GM18868 (cell line): ENCODE measurements around the gene NCCRP1.

Source experiments
- ATAC-seq: cut with Tn5 transposase; IDR thresholded peaks from one replicate; pipeline ENCODE4 v1.9.1; 2021; ENCODE audit warnings: mild to moderate bottlenecking, moderate library complexity; ENCODE audit not compliant: unreplicated experiment

NCCRP1 gene

DNA sequence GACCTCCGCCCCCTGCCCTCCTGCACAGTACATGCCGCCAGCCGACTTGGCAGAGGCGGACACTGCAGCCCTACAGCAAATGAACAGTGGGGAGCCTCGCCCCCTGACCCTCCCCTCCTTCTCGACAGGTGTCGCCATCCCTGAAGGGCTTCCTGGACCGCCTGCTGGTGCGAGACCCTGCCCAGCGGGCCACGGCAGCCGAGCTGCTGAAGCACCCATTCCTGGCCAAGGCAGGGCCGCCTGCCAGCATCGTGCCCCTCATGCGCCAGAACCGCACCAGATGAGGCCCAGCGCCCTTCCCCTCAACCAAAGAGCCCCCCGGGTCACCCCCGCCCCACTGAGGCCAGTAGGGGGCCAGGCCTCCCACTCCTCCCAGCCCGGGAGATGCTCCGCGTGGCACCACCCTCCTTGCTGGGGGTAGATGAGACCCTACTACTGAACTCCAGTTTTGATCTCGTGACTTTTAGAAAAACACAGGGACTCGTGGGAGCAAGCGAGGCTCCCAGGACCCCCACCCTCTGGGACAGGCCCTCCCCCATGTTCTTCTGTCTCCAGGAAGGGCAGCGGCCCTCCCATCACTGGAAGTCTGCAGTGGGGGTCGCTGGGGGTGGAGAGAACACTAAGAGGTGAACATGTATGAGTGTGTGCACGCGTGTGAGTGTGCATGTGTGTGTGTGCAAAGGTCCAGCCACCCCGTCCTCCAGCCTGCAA is 18.3 kb upstream of the NCCRP1 start:
- no peak for ATAC-seq

GRCh38 chr19:39179754-39180153 is 17.0 kb upstream of the NCCRP1 start:
- no peak for ATAC-seq

- no peak for ATAC-seq
Observed at GRCh38 chr19:39180749-39181148, 16.0 kb upstream of the NCCRP1 start.

- no peak for ATAC-seq
Observed at GRCh38 chr19:39181500-39182173, 15.1 kb upstream of the NCCRP1 start.

DNA sequence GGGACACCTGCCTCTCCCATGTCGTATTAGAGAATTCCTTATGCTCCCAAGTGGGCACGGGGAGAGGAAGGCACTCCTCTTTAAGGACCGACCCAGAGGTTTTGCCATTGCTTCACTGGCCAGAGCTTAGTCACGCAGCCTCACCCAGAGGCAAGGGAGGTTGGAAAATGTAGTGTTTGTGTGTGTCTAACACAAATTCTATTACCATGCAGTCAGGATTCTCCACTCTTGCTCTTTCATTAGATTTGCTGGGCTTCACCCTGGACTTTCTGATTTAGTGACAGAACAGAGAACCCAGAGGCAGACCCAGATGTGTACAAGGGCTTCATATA is 14.6 kb upstream of the NCCRP1 start:
- ATAC-seq, result no peak

- ATAC-seq, result no peak
Observed at GRCh38 chr19:39183104-39183503, 13.7 kb upstream of the NCCRP1 start.

DNA sequence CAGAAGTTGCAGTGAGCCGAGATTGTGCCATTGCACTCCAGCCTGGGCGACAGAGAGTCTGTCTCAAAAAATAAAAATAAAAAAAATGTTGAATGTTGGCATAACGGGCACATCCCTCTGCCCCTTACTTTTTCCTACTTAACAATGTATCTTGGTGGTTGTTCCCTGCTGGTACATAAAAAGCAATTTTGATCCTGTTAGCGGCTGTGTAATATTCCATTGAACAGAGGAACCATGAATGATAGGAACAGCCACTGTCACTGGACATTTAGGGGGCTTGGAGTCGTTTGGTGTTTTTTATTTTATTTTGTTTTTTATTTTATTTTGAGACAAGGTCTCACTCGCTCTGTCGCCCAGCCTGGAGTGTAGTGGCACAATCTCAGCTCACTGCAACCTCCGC is 10.4 kb upstream of the NCCRP1 start:
- no peak for ATAC-seq

GRCh38 chr19:39187552-39187943 is 9.2 kb upstream of the NCCRP1 start:
- no peak for ATAC-seq

DNA sequence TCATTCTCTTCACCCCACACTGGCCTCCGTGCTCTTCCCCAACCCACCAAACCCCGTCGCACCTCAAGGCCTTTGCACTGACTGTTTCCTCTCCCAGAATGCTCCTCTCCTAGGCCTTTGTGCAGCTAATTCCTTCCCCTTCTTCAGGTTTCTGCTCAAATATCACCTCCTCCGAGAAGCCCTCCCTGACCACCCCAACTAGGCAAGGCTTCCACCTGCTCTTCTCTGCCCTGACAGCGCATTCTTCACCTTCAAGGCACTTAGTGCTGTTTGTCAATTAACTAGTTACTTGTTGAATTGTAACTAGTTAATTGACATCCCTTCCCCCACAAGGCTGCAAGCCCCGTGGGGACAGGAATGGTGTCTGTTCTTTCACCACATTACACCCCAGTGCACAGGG is 7.8 kb upstream of the NCCRP1 start:
- ATAC-seq, result no peak

DNA sequence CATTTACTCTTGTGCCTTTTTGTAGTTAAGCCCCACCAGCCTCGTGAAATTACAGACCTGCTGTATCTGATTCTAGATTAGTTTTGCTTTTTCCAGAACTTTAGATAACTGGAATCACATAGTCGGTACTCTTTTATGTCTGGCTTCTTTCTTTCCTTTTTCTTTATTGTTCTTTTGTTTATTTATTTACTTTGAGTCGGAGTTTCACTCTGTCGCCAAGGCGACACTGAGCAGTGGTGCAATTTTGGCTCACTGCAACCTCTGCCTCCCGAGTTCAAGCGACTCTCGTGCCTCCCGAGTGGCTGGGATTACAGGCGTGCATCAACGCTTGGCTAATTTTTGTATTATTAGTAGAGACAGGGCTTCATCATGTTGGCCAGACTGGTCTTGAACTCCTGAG is 6.0 kb upstream of the NCCRP1 start:
- ATAC-seq, result no peak

DNA sequence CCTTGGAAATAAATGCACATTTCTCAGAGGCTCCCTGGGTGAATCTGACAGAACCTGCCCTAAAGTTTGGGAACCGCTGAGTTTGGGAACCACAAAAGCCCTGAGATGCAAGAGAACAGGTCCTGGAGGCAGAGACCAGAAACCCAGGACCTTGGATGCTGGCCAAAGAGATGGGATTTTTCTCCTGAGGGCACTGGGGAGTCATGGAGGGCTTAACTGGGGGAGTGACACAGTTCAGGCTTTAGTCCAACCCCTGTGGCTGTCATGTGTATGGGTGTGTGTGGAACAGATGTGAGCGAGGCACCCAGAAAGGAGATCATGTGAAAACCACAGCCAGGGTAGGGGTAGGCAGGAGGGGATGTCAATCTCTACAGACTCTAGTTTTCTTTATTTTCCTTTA is 3.9 kb upstream of the NCCRP1 start:
- ATAC-seq, result no peak

DNA sequence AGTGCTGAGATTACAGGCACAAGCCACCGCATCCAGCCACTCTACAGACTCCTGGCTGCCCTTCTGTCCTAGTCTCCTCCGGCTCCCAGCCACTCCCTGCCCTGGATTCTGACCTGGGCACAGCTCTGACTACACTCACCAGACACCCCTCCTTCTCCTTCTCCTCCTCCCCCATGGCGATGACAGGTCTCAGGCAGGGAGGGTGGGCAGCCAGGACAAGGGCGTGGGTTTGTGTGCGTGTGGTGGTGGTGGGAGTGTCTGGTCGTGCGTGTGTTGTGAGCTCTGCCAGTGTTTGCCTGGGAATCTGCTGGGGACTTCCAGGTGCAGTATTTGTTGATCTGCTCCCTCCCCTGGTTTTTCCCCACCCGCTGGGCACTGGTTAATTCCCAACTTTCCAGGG is 3.0 kb upstream of the NCCRP1 start:
- no peak for ATAC-seq

DNA sequence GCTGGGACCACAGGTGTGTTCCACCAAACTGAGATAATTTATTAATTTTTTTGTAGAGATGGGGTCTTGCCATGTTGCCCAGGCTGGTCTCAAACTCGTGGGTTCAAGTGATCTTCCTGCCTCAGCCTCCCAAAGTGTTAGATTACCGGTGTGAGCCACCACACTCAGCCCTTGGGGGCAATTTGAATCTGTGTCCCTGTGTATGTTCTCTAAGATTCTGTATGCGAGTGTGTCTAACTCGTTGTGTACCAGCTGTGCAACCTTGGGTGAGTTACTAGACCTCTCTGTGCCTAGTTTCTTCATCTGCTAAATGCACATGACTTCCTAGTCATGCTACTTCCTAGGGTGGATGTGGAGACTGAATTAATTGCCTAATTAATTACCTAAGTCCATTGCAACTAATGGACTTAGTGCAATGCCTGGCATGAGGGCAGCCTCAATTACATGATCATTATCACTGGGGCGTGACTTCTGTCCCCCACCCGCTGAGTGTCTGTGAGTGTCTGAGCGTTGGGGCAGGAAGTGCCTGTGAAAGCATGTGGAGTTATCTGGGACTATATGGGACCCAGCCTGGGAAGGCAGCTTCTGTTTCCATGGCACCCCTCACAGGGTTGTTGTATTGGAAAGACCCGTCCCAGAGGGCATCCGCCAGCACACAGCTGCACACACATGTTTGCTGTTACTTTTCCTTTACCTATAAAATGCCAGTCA is 1.8 kb upstream of the NCCRP1 start:
- no peak for ATAC-seq

DNA sequence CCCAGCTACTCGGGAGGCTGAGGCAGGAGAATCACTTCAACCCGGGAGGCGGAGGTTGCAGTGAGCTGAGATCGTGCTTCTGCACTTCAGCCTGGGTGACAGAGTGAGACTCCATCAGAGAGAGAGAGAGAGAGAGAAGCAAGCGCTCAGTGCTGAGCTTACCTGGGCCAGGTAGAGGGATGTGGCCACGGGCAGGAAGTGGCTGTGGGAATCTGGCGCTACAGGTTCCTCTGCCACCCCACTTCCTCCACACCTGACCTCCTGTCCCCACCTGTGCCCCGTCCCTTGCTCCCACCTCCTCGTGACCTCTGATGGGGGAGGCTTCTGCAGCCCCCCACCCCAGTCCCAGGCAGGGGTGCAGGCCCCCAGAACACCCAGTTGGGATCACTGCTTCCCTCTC is 1.0 kb upstream of the NCCRP1 start:
- ATAC-seq, result no peak

DNA sequence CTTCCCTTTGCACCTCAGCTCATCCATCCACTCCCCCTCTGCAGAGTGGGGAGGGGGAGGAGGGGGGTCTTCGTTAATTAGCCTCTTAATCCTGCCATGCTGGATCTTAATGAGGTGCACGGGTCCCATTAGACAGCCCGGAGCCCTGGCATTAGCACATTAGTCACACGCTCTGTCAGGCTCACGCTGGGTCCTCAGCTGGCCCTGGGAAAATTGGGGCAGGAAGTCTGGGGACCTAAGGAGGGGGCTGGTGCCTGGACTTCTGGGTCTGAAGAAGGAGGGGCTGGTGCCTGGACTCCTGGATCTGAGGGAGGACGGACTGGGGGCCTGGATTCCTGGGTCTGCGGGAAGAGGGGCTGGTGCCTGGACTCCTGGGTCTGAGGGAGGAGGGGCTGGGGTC is 444 bp upstream of the NCCRP1 start:
- no peak for ATAC-seq

DNA sequence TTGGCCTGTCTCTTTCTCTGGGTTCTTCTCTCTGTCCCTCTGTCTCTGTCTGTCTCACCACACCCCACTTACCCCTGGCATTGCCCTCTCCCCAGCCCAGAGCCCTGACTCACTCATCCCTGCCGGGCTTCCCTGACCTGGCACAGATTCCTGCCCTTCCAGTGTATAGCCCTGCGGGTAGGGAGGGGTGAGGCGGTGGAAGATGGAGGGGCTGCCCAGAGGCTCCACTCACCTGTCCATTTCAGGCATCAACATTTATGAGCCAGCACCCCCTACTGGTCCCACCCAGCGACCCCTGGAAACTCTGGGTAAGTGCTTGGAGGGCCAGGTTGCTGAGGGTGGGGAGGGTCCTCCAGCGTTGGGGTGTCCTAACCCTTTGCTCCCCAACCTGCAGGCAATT is 1.0 kb downstream of the NCCRP1 start:
- ATAC-seq, result no peak

DNA sequence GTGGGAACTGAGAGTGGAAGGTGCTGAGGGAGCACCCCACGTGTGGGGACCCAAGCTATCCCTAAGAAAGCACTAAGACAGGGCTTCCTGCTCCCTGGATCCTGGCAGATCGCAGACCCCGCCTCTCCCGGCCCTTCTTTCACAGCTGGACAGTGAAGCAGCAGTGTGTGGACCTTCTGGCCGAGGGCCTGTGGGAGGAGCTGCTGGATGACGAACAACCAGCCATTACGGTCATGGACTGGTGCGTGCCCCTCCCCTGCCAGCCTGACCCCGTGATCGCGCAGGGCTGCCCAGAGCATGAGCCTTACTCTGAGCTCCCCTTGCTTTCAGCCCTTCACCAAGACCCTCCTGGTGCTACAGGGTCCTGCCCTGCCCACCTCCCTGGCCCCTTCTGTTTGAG is 2.3 kb downstream of the NCCRP1 start:
- ATAC-seq, result no peak

GRCh38 chr19:39200066-39200802 is 3.5 kb downstream of the NCCRP1 start:
- ATAC-seq, result no peak

DNA sequence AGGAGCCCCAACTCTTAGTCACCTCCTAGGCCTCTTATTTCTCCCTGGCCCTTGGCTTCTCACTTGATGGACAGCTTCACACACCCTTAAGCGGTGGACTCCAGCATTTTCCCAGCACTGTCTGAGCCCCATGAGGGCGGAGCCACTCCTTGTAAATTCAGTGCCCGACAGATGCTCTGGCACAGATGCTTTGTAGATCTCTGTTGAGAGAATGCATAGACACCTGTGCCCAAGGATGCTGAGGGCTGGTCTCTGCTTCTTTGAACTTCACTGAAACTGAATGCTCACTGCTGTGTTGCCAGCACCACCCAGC is 4.0 kb downstream of the NCCRP1 start:
- ATAC-seq, result no peak

GRCh38 chr19:39202998-39203355 is 6.2 kb downstream of the NCCRP1 start:
- ATAC-seq, result no peak

DNA sequence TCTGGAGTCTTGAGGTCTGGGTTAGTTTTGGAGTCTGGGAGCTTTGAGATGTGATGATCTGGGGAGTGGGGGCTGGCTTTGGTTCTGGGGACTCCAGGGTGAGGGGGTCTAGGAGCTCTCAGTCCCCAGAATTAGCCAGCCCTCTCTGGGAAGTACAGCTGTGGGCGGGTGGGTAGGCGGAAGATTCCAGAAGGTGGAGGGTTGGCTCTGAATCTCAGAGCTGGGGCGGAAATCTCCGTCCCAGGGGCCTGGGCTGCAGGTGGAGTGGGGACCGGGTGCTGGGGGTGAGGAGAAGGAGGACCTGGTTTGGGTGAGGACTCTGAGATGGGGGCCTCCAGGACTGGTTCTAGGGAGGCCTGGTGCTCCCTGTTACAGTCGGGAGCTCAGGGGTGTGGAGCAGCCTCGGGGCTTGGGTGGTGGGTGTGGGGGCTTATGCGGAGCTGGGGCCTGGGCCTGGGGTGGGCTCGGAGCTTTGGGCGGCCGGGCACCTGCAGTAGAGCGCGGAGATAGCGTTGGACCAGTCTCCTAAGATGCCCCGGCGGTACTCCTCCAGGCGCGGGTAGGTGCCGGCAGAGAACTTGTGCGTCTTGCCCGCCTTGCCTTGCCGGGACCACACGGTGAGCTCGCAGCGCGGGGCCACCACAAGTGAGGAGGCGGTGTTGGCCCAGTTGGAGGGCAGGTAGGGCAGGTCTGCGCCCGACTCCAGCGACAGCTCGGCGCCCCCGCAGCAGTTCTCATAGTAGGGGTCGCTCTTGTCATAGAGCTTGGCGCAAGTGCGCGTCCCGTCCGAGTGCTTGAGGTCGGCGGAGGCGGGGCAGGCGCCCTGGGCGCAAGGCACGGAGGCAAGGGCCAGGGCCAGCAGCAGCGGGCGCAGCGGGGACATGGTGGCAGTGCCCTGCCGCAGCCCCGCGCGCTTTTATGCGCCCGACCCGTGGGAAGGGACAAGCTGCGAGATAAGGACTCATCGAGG is 6.9 kb downstream of the NCCRP1 start, which contains the start of gene SYCN:
TSS of gene SYCN (minus strand) at position 892 of the 970 bp plus-strand sequence. CDS start at position 883, 9 bp downstream.
- ATAC-seq, result no peak
